Smooth muscle cell (in vitro differentiated cells): ENCODE data around the gene GEMIN4. TPM values are rescaled to one million over a fixed set of nuclear protein-coding genes. Genes with fewer than 3 reads are reported as not detected.

Experiments used
- DNase-seq: peaks from one replicate; lab custom pipeline; 2025; ENCODE audit not compliant: unreplicated experiment; lab: John Stamatoyannopoulos, UW
- H2AFZ ChIP-seq: fragments of 200-600 bp; sonication (generic); 2 replicates; pipeline ENCODE4 v1.6.0; 2016; ENCODE audit warnings: antibody characterized with exemption, low read depth, mild to moderate bottlenecking
- H3F3A ChIP-seq: fragments of 200-600 bp; sonication (generic); 2 replicates; pipeline ENCODE4 v1.6.0; 2017; ENCODE audit warnings: antibody characterized with exemption, low read depth
- H3K27ac ChIP-seq: fragments of 200-600 bp; sonication (generic); 2 replicates; pipeline ENCODE4 v1.5.1; 2016; ENCODE audit warnings: low read depth, mild to moderate bottlenecking
- H3K27me3 ChIP-seq: fragments of 200-600 bp; sonication (generic); 2 replicates; pipeline ENCODE4 v1.6.1; 2016; ENCODE audit warnings: low read depth, mild to moderate bottlenecking
- H3K36me3 ChIP-seq: fragments of 200-600 bp; sonication (generic); 2 replicates; pipeline ENCODE4 v1.5.1; 2016; ENCODE audit warnings: low read depth
- H3K4me1 ChIP-seq: fragments of 200-600 bp; sonication (generic); 2 replicates; pipeline ENCODE4 v1.5.1; 2016; ENCODE audit warnings: low read depth
- H3K4me2 ChIP-seq: fragments of 200-600 bp; sonication (generic); 2 replicates; pipeline ENCODE4 v1.6.0; 2016; ENCODE audit warnings: mild to moderate bottlenecking
- H3K4me3 ChIP-seq: fragments of 200-600 bp; sonication (generic); 2 replicates; pipeline ENCODE4 v1.5.1; 2016; ENCODE audit warnings: mild to moderate bottlenecking
- H3K79me2 ChIP-seq: fragments of 200-600 bp; sonication (generic); 2 replicates; pipeline ENCODE4 v1.6.0; 2016; ENCODE audit warnings: low read depth, mild to moderate bottlenecking
- H3K9ac ChIP-seq: fragments of 200-600 bp; sonication (generic); 2 replicates; pipeline ENCODE4 v1.6.0; 2016; ENCODE audit warnings: low read depth
- H3K9me3 ChIP-seq: fragments of 200-600 bp; sonication (generic); replicated peaks from 2 replicates; pipeline ENCODE4 v1.5.1; 2016; ENCODE audit warnings: low read depth
- H4K20me1 ChIP-seq: fragments of 200-600 bp; sonication (generic); 2 replicates; pipeline ENCODE4 v1.6.0; 2016; ENCODE audit warnings: low read depth
- WGBS: methylation state at CpG from one replicate; pipeline ENCODE4 v1.1.7; 2016; ENCODE audit warnings: low lambda C conversion rate; 5-methylcytosine and 5-hydroxymethylcytosine counted together
- polyA plus RNA-seq: library from polyadenylated mRNA; unstranded; fragments of >200 nt; fragmentation: Nextera tagmentation; extraction: Ambion mirVana; gene quantifications from 2 replicates; pipeline ENCODE4 v1.2.1, GENCODE V29; 2016
- total RNA-seq: library from RNA; depleted of rRNA; stranded (reverse); fragments of >200 nt; gene quantifications from 2 replicates; pipeline ENCODE4 v1.2.3, GENCODE V29; 2014
- TF ChIP-seq, protein P1 (sequence below): fragments of 200-600 bp; sonication (generic); IDR thresholded peaks from 2 replicates; pipeline ENCODE4 v1.5.1; 2017; ENCODE audit warnings: borderline replicate concordance, mild to moderate bottlenecking, antibody characterized with exemption; ENCODE audit not compliant: insufficient read depth, poor library complexity, severe bottlenecking

The GEMIN4 gene
- total and polyA plus RNA-seq, 2 experiments from 2014 or later, result 10.5 to 18.8 TPM

DNA sequence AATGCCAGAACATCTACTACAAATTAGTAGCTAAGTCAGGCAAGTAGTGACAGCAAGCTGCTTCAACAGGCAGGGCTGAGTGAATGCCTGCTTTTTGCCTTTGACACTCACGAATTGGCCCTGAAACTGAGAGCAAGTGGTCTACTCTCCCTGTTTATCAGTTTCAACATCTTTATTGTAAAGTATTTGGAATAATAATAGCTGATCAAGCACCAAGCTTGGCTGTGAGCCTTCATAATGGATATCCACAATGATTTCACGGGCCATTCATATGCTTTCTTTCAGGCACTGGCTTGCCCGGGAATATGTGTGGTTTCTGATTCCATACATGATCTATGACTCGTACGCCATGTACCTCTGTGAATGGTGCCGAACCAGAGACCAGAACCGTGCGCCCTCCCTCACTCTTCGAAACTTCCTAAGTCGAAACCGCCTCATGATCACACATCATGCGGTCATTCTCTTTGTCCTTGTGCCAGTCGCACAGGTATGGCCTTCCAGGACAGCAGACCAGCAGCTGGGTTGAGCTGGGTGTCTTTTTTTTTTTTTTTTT lies 14.4 kb downstream of the GEMIN4 start:
- WGBS, result 95% methylated on average over 13 of the region's 13 CpGs
- no peak overlapping the region for H3K9ac ChIP-seq
- H3F3A ChIP-seq, result peaks cover 2% of the 10 kb centered on the region
- H3K4me2 ChIP-seq, result no peak overlapping the region
- TF ChIP-seq, protein P1, sequence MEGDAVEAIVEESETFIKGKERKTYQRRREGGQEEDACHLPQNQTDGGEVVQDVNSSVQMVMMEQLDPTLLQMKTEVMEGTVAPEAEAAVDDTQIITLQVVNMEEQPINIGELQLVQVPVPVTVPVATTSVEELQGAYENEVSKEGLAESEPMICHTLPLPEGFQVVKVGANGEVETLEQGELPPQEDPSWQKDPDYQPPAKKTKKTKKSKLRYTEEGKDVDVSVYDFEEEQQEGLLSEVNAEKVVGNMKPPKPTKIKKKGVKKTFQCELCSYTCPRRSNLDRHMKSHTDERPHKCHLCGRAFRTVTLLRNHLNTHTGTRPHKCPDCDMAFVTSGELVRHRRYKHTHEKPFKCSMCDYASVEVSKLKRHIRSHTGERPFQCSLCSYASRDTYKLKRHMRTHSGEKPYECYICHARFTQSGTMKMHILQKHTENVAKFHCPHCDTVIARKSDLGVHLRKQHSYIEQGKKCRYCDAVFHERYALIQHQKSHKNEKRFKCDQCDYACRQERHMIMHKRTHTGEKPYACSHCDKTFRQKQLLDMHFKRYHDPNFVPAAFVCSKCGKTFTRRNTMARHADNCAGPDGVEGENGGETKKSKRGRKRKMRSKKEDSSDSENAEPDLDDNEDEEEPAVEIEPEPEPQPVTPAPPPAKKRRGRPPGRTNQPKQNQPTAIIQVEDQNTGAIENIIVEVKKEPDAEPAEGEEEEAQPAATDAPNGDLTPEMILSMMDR, result no peak
- H2AFZ ChIP-seq, result no peak overlapping the region
- H3K4me3 ChIP-seq, result no peak overlapping the region
- peaks cover 12% of the 10 kb centered on the region for H3K4me1 ChIP-seq
- no peak for DNase-seq
- no peaks in the 10 kb centered on the region for H3K36me3 ChIP-seq
- no peak overlapping the region for H3K27ac ChIP-seq
- no peaks in the 10 kb centered on the region for H3K27me3 ChIP-seq
- H3K9me3 ChIP-seq, result no peaks in the 10 kb centered on the region
- H3K79me2 ChIP-seq, result peaks cover 29% of the 10 kb centered on the region
- H4K20me1 ChIP-seq, result peaks cover 23% of the 10 kb centered on the region

DNA sequence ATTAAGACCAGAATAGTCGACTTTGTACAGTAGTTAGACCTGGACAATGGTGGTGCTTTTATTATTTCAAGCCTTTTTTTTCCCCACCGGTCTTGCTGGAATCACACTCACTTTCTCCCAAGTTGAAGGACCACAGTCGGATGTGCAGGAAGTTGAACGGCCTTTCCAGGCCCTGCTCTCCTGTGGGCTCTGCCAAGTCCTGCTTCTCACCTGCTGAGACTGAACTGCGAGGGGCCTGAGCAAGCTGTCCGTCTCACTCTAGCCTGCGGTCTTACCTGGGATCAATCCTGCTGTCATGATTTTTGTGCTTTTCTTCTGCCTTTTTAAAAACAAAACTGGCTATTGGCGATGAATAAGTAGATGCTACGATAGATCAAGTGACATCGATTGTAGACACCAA lies 18.3 kb downstream of the GEMIN4 start:
- H3K4me3 ChIP-seq, result peak overlapping the region; percentile 93
- no peak for DNase-seq
- no peaks in the 10 kb centered on the region for H3K36me3 ChIP-seq
- peaks cover 29% of the 10 kb centered on the region for H3K79me2 ChIP-seq
- H4K20me1 ChIP-seq, result peaks cover 19% of the 10 kb centered on the region
- H3K27me3 ChIP-seq, result no peaks in the 10 kb centered on the region
- peak overlapping the region; percentile 90 for H3K4me2 ChIP-seq
- no peak overlapping the region for H2AFZ ChIP-seq
- no peak overlapping the region for H3K27ac ChIP-seq
- H3K9ac ChIP-seq, result no peak overlapping the region
- TF ChIP-seq, protein P1, result no peak
- H3K9me3 ChIP-seq, result no peaks in the 10 kb centered on the region
- H3K4me1 ChIP-seq, result peaks cover 12% of the 10 kb centered on the region
- H3F3A ChIP-seq, result peaks cover 5% of the 10 kb centered on the region
- WGBS, result 86% methylated on average over 10 of the region's 10 CpGs

DNA sequence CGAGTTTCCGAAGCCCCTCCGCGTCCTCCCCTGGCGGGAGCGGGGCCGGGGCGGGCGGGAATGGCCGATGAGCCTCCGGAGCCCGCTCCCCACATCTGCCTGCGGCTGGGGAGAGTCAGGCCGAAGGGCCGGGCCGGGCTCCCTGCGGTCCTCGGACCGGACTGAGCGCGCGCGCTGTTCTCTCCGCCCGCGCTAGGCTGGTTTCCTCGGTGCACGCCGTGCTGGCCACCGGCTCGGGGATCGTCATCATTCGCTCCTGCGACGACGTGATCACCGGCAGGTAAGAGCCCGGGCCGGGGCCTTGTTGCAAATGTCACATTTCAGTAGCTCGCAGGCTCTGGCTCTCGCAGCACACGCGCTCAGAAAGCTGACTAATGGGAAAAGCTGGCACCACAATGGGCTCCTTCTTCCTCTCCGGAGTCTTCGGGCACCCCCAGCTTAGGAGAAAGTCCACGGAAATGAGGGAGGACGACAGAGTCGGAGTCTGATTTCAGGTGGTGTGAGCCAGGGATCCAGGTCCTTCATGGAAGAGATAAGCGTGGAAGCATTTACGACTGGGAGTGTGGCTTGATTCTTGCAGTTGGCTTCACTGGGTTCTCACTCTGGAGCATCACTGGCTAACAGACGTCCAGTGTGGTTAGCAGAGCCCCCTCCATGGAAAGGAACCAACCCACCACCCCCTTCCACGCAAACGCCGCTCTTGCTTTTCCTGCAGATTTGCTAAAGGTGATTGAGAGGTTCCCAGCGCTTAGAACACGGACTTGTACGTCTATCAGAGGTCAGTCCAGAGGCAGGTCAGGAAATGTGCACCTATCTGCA lies 19.0 kb downstream of the GEMIN4 start:
- Histone ChIP-seq H4K20me1 (peaks cover 19% of the 10 kb centered on the region), H3K4me1 (peaks cover 12% of the 10 kb centered on the region), H3K4me3 (peak overlapping the region; percentile 93), H2AFZ (peak overlapping the region; percentile 75), H3K79me2 (peaks cover 29% of the 10 kb centered on the region), H3K36me3 (no peaks in the 10 kb centered on the region), H3K4me2 (peak overlapping the region; percentile 90), H3K9ac (peak overlapping the region; percentile 21), H3K9me3 (no peaks in the 10 kb centered on the region), H3K27ac (peak overlapping the region; percentile 2), H3F3A (peaks cover 5% of the 10 kb centered on the region), H3K27me3 (no peaks in the 10 kb centered on the region)
- 11% methylated on average over 38 of the region's 57 CpGs for WGBS
- TF ChIP-seq, protein P1, result no peak
- peak; percentile 30 for DNase-seq
